Uterus (tissue), 2 donors: Measurements from ENCODE around the gene UBE3C.

ENCODE experiments used
- CTCF ChIP-seq, 4 experiments: fragments of 200-600 bp in 2 of 4; fragments of 450-650 bp in 2 of 4; sonication (generic) in 2 of 4; IDR thresholded peaks; one replicate each; pipeline ENCODE4 v1.5.1; 2016 to 2019; ENCODE audit warnings: antibody characterized with exemption in 4 of 4, mild to moderate bottlenecking in 2 of 4, moderate library complexity in 1 of 4
- POLR2A ChIP-seq, 2 donors: fragments of 450-650 bp; IDR thresholded peaks; one replicate each; pipeline ENCODE4 v1.6.1; 2016; ENCODE audit warnings: antibody characterized with exemption in 2 of 2, mild to moderate bottlenecking in 1 of 2, moderate library complexity in 1 of 2

DNA sequence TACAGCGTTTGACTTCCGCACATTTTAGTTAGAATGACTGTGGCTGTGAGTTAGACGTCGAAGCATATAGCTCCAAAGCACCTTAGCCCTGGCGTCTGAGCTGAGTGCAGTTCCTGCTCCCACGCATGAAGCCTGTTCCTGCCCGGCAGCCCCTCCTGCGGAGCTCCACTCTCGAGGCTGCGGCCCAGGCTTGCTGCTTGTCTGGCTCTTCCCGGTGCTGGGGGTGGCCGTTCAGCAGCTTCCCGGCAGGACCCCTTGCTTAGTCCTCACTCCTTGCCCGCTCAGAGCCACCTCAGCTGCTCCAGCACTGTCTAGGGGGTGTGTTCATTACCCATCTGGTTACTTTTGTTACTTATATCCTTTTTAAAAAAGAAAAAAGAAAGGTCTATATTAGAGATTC is 109.9 kb downstream of the UBE3C start:
- TF ChIP-seq CTCF (IDR thresholded peaks at IDR 0.05) (no peak), POLR2A (IDR thresholded peaks at IDR 0.05) (no peak)
